Endothelial cell of umbilical vein (primary cell): Measurements from ENCODE around the gene TSPAN10. TPM values are rescaled to one million over a fixed set of nuclear protein-coding genes. Genes with fewer than 3 reads are reported as not detected.

Experiments
- BruUV-seq: library from RNA; stranded (reverse); fragments of 400-500 nt; replicated peaks from 2 replicates; lab custom pipeline; 2021; lab: Mats Ljungman, UMichigan
- CTCF ChIA-PET: fragments of 300-600, 350-600 bp; sonication (Branson Sonifier 250); formaldehyde crosslinking; loops from one replicate; lab custom pipeline; 2021; ENCODE audit warnings: antibody characterized with exemption, inconsistent platforms; lab: Charles Lee
- POLR2A ChIA-PET: fragments of 300-600, 350-600 bp; sonication (Branson Sonifier 250); formaldehyde crosslinking; loops from one replicate; lab custom pipeline; 2021; ENCODE audit warnings: antibody characterized with exemption, inconsistent platforms; lab: Charles Lee
- DNase-seq: peaks from one replicate; pipeline ENCODE4 v3.0.0-alpha.2; 2011; ENCODE audit warnings: low read depth, low spot score
- FAIRE-seq: peaks from 2 replicates; lab custom pipeline; 2011; peaks lifted over from hg19 to GRCh38; lab: Jason Lieb, UNC
- H2AFZ ChIP-seq: 2 replicates; pipeline ENCODE4 v1.6.0; 2012; ENCODE audit warnings: low read depth, low read length, control low read depth, inconsistent platforms
- H3K27ac ChIP-seq: 2 replicates; pipeline ENCODE4 v1.5.1; 2011; ENCODE audit warnings: low read depth, mild to moderate bottlenecking, control low read depth, low read length, moderate library complexity; ENCODE audit not compliant: insufficient read depth
- H3K27me3 ChIP-seq, 2 experiments: 2 replicates each; pipeline versions ENCODE4 v1.6.0 to v1.6.1; 2011; ENCODE audit warnings: low read length in 2 of 2, mixed read lengths in 1 of 2; ENCODE audit not compliant: control insufficient read depth in 2 of 2, insufficient read depth in 2 of 2
- H3K36me3 ChIP-seq, 2 experiments: 2 replicates in 1 of 2; 3 replicates in 1 of 2; pipeline ENCODE4 v1.5.1; 2011; ENCODE audit warnings: low read length in 2 of 2, mild to moderate bottlenecking in 1 of 2, moderate library complexity in 1 of 2; ENCODE audit not compliant: control insufficient read depth in 2 of 2, insufficient read depth in 2 of 2; ENCODE audit errors: extremely low read depth in 1 of 2
- H3K4me1 ChIP-seq: 3 replicates; pipeline ENCODE4 v1.5.1; 2011; ENCODE audit warnings: mild to moderate bottlenecking, low read length; ENCODE audit not compliant: control insufficient read depth, insufficient read depth; ENCODE audit errors: extremely low read depth
- H3K4me2 ChIP-seq: 2 replicates; pipeline ENCODE4 v1.6.1; 2011; ENCODE audit warnings: low read length, control low read depth, mixed read lengths; ENCODE audit not compliant: insufficient read depth
- H3K4me3 ChIP-seq, 3 experiments: fragments of 200-600 bp in 1 of 3; sonication (generic), shearing (Covaris generic) in 1 of 3; replicated peaks in 1 of 3; 2 replicates each; pipeline ENCODE4 v1.5.1; 2011 to 2016; ENCODE audit warnings: control low read depth in 3 of 3, low read length in 3 of 3, mild to moderate bottlenecking in 2 of 3, inconsistent platforms in 1 of 3, low read depth in 1 of 3, moderate library complexity in 1 of 3; ENCODE audit not compliant: insufficient read depth in 1 of 3
- H3K79me2 ChIP-seq: 2 replicates; pipeline ENCODE4 v1.6.0; 2012; ENCODE audit warnings: low read length, inconsistent platforms; ENCODE audit not compliant: control insufficient read depth, insufficient read depth
- H3K9ac ChIP-seq: replicated peaks from 2 replicates; pipeline ENCODE3; 2011; ENCODE audit warnings: low read length, control low read depth; ENCODE audit not compliant: insufficient read depth; ENCODE audit errors: extremely low read depth
- H3K9me1 ChIP-seq: replicated peaks from 3 replicates; pipeline ENCODE4 v1.6.0; 2011; ENCODE audit warnings: mild to moderate bottlenecking, low read length; ENCODE audit not compliant: control insufficient read depth, insufficient read depth; ENCODE audit errors: extremely low read depth
- H3K9me3 ChIP-seq: replicated peaks from 2 replicates; pipeline ENCODE4 v1.5.1; 2012; ENCODE audit warnings: low read length, inconsistent platforms; ENCODE audit not compliant: control insufficient read depth, insufficient read depth
- H4K20me1 ChIP-seq: replicated peaks from 2 replicates; pipeline ENCODE3; 2011; ENCODE audit warnings: mild to moderate bottlenecking, low read length; ENCODE audit not compliant: control insufficient read depth, insufficient read depth; ENCODE audit errors: extremely low read depth
- CTCF ChIP-seq, 2 donors: IDR thresholded peaks; 1 replicate in 1 of 2; 2 replicates in 1 of 2; pipeline ENCODE4 v1.5.1; 2011; ENCODE audit warnings: low read length in 2 of 2, mild to moderate bottlenecking in 2 of 2, moderate library complexity in 2 of 2, control low read depth in 1 of 2, inconsistent platforms in 1 of 2, low read depth in 1 of 2; ENCODE audit not compliant: insufficient read depth in 1 of 2; ENCODE audit errors: extremely low read depth in 1 of 2
- EZH2 ChIP-seq: IDR thresholded peaks from 2 replicates; pipeline ENCODE4 v1.6.1; 2012; ENCODE audit warnings: borderline replicate concordance, low read depth, mild to moderate bottlenecking, moderate library complexity, low read length, inconsistent platforms; ENCODE audit not compliant: severe bottlenecking
- FOS ChIP-seq: IDR thresholded peaks from 2 replicates; pipeline ENCODE4 v1.6.1; 2011; ENCODE audit warnings: mild to moderate bottlenecking, low read length, moderate library complexity, borderline replicate concordance; ENCODE audit not compliant: insufficient read depth
- GATA2 ChIP-seq: IDR thresholded peaks from 2 replicates; pipeline ENCODE4 v1.7.0; 2011; ENCODE audit warnings: low read depth, mild to moderate bottlenecking, moderate library complexity, mixed read lengths, low read length; ENCODE audit not compliant: insufficient read length, insufficient read depth
- JUN ChIP-seq: IDR thresholded peaks from 2 replicates; pipeline ENCODE4 v1.6.1; 2011; ENCODE audit warnings: borderline replicate concordance, low read depth; ENCODE audit not compliant: insufficient read length, insufficient read depth
- MAX ChIP-seq: IDR thresholded peaks from 2 replicates; pipeline ENCODE4 v1.6.1; 2011; ENCODE audit not compliant: insufficient read depth, insufficient read length
- MYC ChIP-seq: IDR thresholded peaks from one replicate; pipeline ENCODE4 v1.6.1; 2011; ENCODE audit warnings: mild to moderate bottlenecking, low read depth, low read length
- POLR2A ChIP-seq: IDR thresholded peaks from 2 replicates; pipeline ENCODE4 v1.6.1; 2012; ENCODE audit warnings: low read depth, mild to moderate bottlenecking, control low read depth, low read length
- POLR2AphosphoS5 ChIP-seq: IDR thresholded peaks from 2 replicates; pipeline ENCODE4 v1.6.1; 2012; ENCODE audit warnings: low read depth, mild to moderate bottlenecking, control low read depth, low read length, moderate library complexity; ENCODE audit not compliant: insufficient read depth
- dilution Hi-C: fragments of 300-500 bp; cut with MboI; formaldehyde crosslinking; loops from one replicate; pipeline ENCODE4 v1.15.0; 2019; ENCODE audit warnings: low sequenced_read_pairs; ENCODE audit not compliant: extremely low pct_ligation_motif_present
- intact Hi-C: fragments of 100-400 bp; cut with micrococcal nuclease; formaldehyde crosslinking; loops from one replicate; pipeline ENCODE4 v1.10.0; 2022
- polyA plus RNA-seq, 4 experiments: library from polyadenylated mRNA; depleted of rRNA in 3 of 4; stranded (reverse) in 3 of 4; unstranded in 1 of 4; fragments of >200 nt; gene quantifications; 2 replicates each; pipeline versions ENCODE4 v1.2.1 to v1.2.3, GENCODE V29; 2011 to 2012; ENCODE audit warnings: missing spikeins in 1 of 4
- total RNA-seq: library from RNA; stranded (reverse); gene quantifications from 2 replicates; pipeline ENCODE4 v1.2.3, GENCODE V29; 2021

Gene TSPAN10
- total and polyA plus RNA-seq, 2 donors (not counting 3 experiments of a cell fraction or from before 2014, with no cell fraction given): 0.91 to 1.1 TPM

GRCh38 chr17:81630274-81630673 is 6.7 kb upstream of the TSPAN10 start:
- no peaks in the 10 kb centered on the region for H3K9me1 ChIP-seq
- ChIA-PET CTCF (no interaction called here), POLR2A (interaction anchor here (0.7 kb wide), 1 partner anchor 66 kb away, joined by 4 read pairs; no protein-coding TSS in a partner anchor)
- H3K79me2 ChIP-seq: peaks cover 59% of the 10 kb centered on the region
- no peak overlapping the region for H3K4me2 ChIP-seq
- H2AFZ ChIP-seq: no peak overlapping the region
- H3K4me3 ChIP-seq: no peak overlapping the region
- no peaks in the 10 kb centered on the region for H3K27me3 ChIP-seq
- no peak for FAIRE-seq
- BruUV-seq: no TSS peak
- H3K36me3 ChIP-seq: peaks cover 12 to 19% of the 10 kb centered on the region in 2 experiments
- H4K20me1 ChIP-seq: peaks cover 6% of the 10 kb centered on the region
- no peaks in the 10 kb centered on the region for H3K9me3 ChIP-seq
- peaks cover under 1% of the 10 kb centered on the region for H3K4me1 ChIP-seq
- DNase-seq: no peak
- dilution Hi-C loops (no loop called here), intact Hi-C loops (no loop called here)
- no peak overlapping the region for H3K27ac ChIP-seq
- H3K9ac ChIP-seq: no peak overlapping the region
- TF ChIP-seq MAX: no peak
- no peak for TF ChIP-seq POLR2A
- TF ChIP-seq POLR2AphosphoS5: no peak
- no peak for TF ChIP-seq JUN
- no peak for TF ChIP-seq MYC
- TF ChIP-seq EZH2: no peak
- no peak for TF ChIP-seq GATA2
- no peak for TF ChIP-seq FOS
- TF ChIP-seq CTCF (IDR thresholded peaks at IDR 0.05; ENCODE audit: extremely low read depth in 1 of 2, insufficient read depth in 1 of 2, low read depth in 1 of 2, low read length in 2 of 2): no peak
